GM10266 (cell line): ENCODE measurements around the gene CABCOCO1.
"Not testable (repeated sequence)": the region's sequence is repeated elsewhere in the genome, so short reads cannot be mapped to it uniquely, and the experiment has no call there.

ENCODE experiments used
- DNase-seq: peaks from one replicate; pipeline ENCODE4 v3.0.0; 2012; ENCODE audit errors: extremely low spot score
- CTCF ChIP-seq: IDR thresholded peaks from 2 replicates; pipeline ENCODE4 v1.5.1; 2012; ENCODE audit warnings: mild to moderate bottlenecking, low read depth; ENCODE audit not compliant: control insufficient read depth, insufficient read depth; ENCODE audit errors: missing control alignments

The CABCOCO1 gene

GRCh38 chr10:61705022-61705613, 42.4 kb downstream of the CABCOCO1 start:
- TF ChIP-seq CTCF: no peak
- DNase-seq: no peak

GRCh38 chr10:61708846-61709245, 46.1 kb downstream of the CABCOCO1 start:
- DNase-seq: no peak
- TF ChIP-seq CTCF: no peak

GRCh38 chr10:61712105-61712504, 49.4 kb downstream of the CABCOCO1 start:
- not testable (repeated sequence) for DNase-seq

GRCh38 chr10:61719475-61719874, 56.7 kb downstream of the CABCOCO1 start:
- not testable (repeated sequence) for DNase-seq

- no peak for TF ChIP-seq CTCF
- DNase-seq: no peak
Measured at GRCh38 chr10:61719906-61720305, 57.2 kb downstream of the CABCOCO1 start.

- no peak for TF ChIP-seq CTCF
- no peak for DNase-seq
Measured at GRCh38 chr10:61721431-61721830, 58.7 kb downstream of the CABCOCO1 start.

GRCh38 chr10:61725221-61725620, 62.5 kb downstream of the CABCOCO1 start:
- DNase-seq: not testable (repeated sequence)

GRCh38 chr10:61729596-61729995, 66.9 kb downstream of the CABCOCO1 start:
- no peak for DNase-seq
- TF ChIP-seq CTCF: no peak

- no peak for TF ChIP-seq CTCF
- no peak for DNase-seq
Measured at GRCh38 chr10:61730671-61731070, 67.9 kb downstream of the CABCOCO1 start.
